GM12878 (cell line): ENCODE data around the gene GPC6. TPM values are rescaled to one million over a fixed set of nuclear protein-coding genes. Genes with fewer than 3 reads are reported as not detected.

Experiments used
- BCL3 ChIP-seq: IDR thresholded peaks from 2 replicates; pipeline ENCODE4 v1.6.1; 2011; ENCODE audit warnings: borderline replicate concordance, low read depth, mild to moderate bottlenecking, moderate library complexity, low read length; ENCODE audit not compliant: insufficient read depth, poor library complexity, severe bottlenecking
- E2F8 ChIP-seq: fragments of 450-650 bp; IDR thresholded peaks from 2 replicates; pipeline ENCODE4 v1.6.1; 2018; ENCODE audit warnings: mild to moderate bottlenecking, low read depth, moderate library complexity; ENCODE audit not compliant: partially characterized antibody
- EGR1 ChIP-seq, 2 experiments: IDR thresholded peaks; 1 replicate in 1 of 2; 2 replicates in 1 of 2; pipeline ENCODE4 v1.6.1; 2011 to 2012; ENCODE audit warnings: low read depth in 2 of 2, low read length in 2 of 2, borderline replicate concordance in 1 of 2, mild to moderate bottlenecking in 1 of 2, moderate library complexity in 1 of 2
- FOXK2 ChIP-seq: fragments of 450-650 bp; IDR thresholded peaks from 2 replicates; pipeline ENCODE4 v1.6.1; 2017; ENCODE audit warnings: mild to moderate bottlenecking, moderate library complexity
- IRF4 ChIP-seq: IDR thresholded peaks from 2 replicates; pipeline ENCODE4 v1.6.1; 2011; ENCODE audit warnings: low read depth, low read length
- KLF5 ChIP-seq: fragments of 450-650 bp; IDR thresholded peaks from 2 replicates; pipeline ENCODE4 v1.6.1; 2014; ENCODE audit warnings: mild to moderate bottlenecking; ENCODE audit not compliant: partially characterized antibody
- NBN ChIP-seq: fragments of 450-650 bp; IDR thresholded peaks from 2 replicates; pipeline ENCODE4 v1.6.1; 2016
- PML ChIP-seq: IDR thresholded peaks from 2 replicates; pipeline ENCODE4 v1.6.1; 2012; ENCODE audit warnings: low read length, inconsistent platforms
- RBBP5 ChIP-seq: fragments of 200-600 bp; sonication (generic); conservative IDR thresholded peaks from 2 replicates; pipeline ENCODE4 v1.6.1; 2016
- STAT3 ChIP-seq: IDR thresholded peaks from 2 replicates; pipeline ENCODE4 v1.6.1; 2011; ENCODE audit warnings: low read depth, low read length, improper control_type of control experiment
- SUPT20H ChIP-seq: IDR thresholded peaks from 2 replicates; pipeline ENCODE4 v1.6.1; 2011; ENCODE audit warnings: low read depth, mild to moderate bottlenecking, low read length, moderate library complexity, borderline replicate concordance; ENCODE audit not compliant: control insufficient read depth
- ZNF24 ChIP-seq: fragments of 450-650 bp; IDR thresholded peaks from 2 replicates; pipeline ENCODE4 v1.6.1; 2017; ENCODE audit warnings: antibody characterized with exemption, mild to moderate bottlenecking
- ZSCAN29 ChIP-seq: fragments of 450-650 bp; IDR thresholded peaks from 2 replicates; pipeline ENCODE4 v1.6.1; 2017; ENCODE audit warnings: mild to moderate bottlenecking, moderate library complexity
- polyA plus RNA-seq, 11 experiments: library from polyadenylated mRNA; depleted of rRNA in 4 of 11; unstranded in 6 of 11; stranded (reverse) in 5 of 11; fragments of >200 nt; fragmentation: Nextera tagmentation in 4 of 11; fragmentation: Illumina TruSeq in 1 of 11; extraction: Ambion mirVana in 4 of 11; extraction: Trizol in 1 of 11; gene quantifications; 1 replicate in 1 of 11; 2 replicates in 10 of 11; pipeline versions ENCODE4 v1.2.1 to v1.2.3, GENCODE V29; 2011 to 2016; ENCODE audit warnings: inconsistent platforms in 2 of 11, missing spikeins in 2 of 11, low read depth in 1 of 11
- total RNA-seq, 4 experiments: library from RNA; depleted of rRNA in 3 of 4; stranded (reverse); fragments of >200 nt in 3 of 4; fragmentation: Illumina TruSeq in 1 of 4; extraction: Trizol in 1 of 4; gene quantifications; 2 replicates each; pipeline versions ENCODE4 v1.2.1 to v1.2.3, GENCODE V29; 2013 to 2021

Gene GPC6
- total and polyA plus RNA-seq, 10 of the 15 experiments (the other 5 are each of a cell fraction or from before 2014, with no cell fraction given), result 0.03 to 0.04 (median 0.03) TPM; not detected in 7

- TF ChIP-seq EGR1 (IDR thresholded peaks at IDR 0.05; ENCODE audit: borderline replicate concordance in 1 of 2, low read depth in 2 of 2, low read length in 2 of 2) (no peak), BCL3 (no peak), E2F8 (no peak), ZNF24 (no peak), IRF4 (no peak), ZSCAN29 (no peak), KLF5 (no peak), SUPT20H (no peak), NBN (no peak), PML (no peak), STAT3 (no peak), FOXK2 (no peak), RBBP5 (no peak)
These were observed 584.6 kb downstream of the GPC6 start (continued) for GRCh38 chr13:93811071-93811737.
